K562 (cell line): ENCODE measurements around the gene CEL.
"Not testable (repeated sequence)": the region's sequence is repeated elsewhere in the genome, so short reads cannot be mapped to it uniquely, and the experiment has no call there.

Experiments
- CEBPG ChIP-seq, 3 experiments: fragments of 200-800 bp in 1 of 3; sonication (Bioruptor generic) in 1 of 3; sonication (generic) in 1 of 3; formaldehyde crosslinking in 1 of 3; IDR thresholded peaks in 2 of 3; conservative IDR thresholded peaks in 1 of 3; 2 replicates each; pipeline versions ENCODE4 v1.6.1 to v1.8.0; 2016 to 2022; ENCODE audit warnings: missing compliant biosample characterization in 2 of 3, missing genetic modification characterization in 2 of 3, mild to moderate bottlenecking in 1 of 3, missing genetic modification reagents in 1 of 3
- ELF1 ChIP-seq: fragments of 200-800 bp; sonication (Bioruptor generic); IDR thresholded peaks from 2 replicates; pipeline ENCODE4 v1.6.1; 2016; ENCODE audit warnings: missing genetic modification characterization, missing compliant biosample characterization
- EZH2 ChIP-seq: IDR thresholded peaks from 2 replicates; pipeline ENCODE4 v1.6.1; 2012; ENCODE audit warnings: low read depth, mild to moderate bottlenecking, inconsistent platforms, low read length, borderline replicate concordance
- LEF1 ChIP-seq: fragments of 450-650 bp; IDR thresholded peaks from 2 replicates; pipeline ENCODE4 v1.6.1; 2016; ENCODE audit warnings: mild to moderate bottlenecking
- NCOA2 ChIP-seq, 2 experiments: fragments of 450-650 bp; IDR thresholded peaks; 2 replicates each; pipeline ENCODE4 v1.6.1; 2018; ENCODE audit warnings: mild to moderate bottlenecking in 2 of 2, moderate library complexity in 1 of 2; ENCODE audit not compliant: partially characterized antibody in 2 of 2
- POLR2AphosphoS5 ChIP-seq: IDR thresholded peaks from 2 replicates; pipeline ENCODE4 v1.6.1; 2011; ENCODE audit warnings: mild to moderate bottlenecking, low read depth, low read length, moderate library complexity; ENCODE audit not compliant: control insufficient read depth, insufficient read depth
- TAF9B ChIP-seq: fragments of 450-650 bp; IDR thresholded peaks from 2 replicates; pipeline ENCODE4 v1.6.1; 2018; ENCODE audit warnings: mild to moderate bottlenecking; ENCODE audit not compliant: partially characterized antibody
- TRIM24 ChIP-seq, 2 experiments: fragments of 450-650 bp; IDR thresholded peaks; 2 replicates each; pipeline ENCODE4 v1.6.1; 2016

DNA sequence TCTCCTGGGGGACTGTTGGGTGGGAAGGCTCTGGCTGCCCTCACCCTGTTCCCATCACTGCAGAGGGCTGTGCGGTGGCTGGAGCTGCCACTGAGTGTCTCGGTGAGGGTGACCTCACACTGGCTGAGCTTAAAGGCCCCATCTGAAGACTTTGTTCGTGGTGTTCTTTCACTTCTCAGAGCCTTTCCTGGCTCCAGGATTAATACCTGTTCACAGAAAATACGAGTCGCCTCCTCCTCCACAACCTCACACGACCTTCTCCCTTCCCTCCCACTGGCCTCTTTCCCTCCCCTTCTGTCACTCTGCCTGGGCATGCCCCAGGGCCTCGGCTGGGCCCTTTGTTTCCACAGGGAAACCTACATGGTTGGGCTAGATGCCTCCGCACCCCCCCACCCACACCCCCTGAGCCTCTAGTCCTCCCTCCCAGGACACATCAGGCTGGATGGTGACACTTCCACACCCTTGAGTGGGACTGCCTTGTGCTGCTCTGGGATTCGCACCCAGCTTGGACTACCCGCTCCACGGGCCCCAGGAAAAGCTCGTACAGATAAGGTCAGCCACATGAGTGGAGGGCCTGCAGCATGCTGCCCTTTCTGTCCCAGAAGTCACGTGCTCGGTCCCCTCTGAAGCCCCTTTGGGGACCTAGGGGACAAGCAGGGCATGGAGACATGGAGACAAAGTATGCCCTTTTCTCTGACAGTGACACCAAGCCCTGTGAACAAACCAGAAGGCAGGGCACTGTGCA is 590 bp upstream of the CEL start:
- not testable (repeated sequence) for TF ChIP-seq CEBPG (CRISPR knock-in tag; IDR thresholded peaks at IDR 0.05); CEBPG (tag; conservative IDR thresholded peaks at IDR 0.05 in 1 of 2, IDR thresholded peaks at IDR 0.05 in 1 of 2); TRIM24 (IDR thresholded peaks at IDR 0.05); EZH2; ELF1 (tag); TAF9B; LEF1; POLR2AphosphoS5; NCOA2 (IDR thresholded peaks at IDR 0.05; ENCODE audit: partially characterized antibody in 2 of 2)
